Measurements from ENCODE around the gene CCNI.

CCNI gene

GRCh38 chr4:76997532-76997931 is 78.3 kb downstream of the CCNI start:
- Histone ChIP-seq H3K4me2 (ENCODE audit: low read depth, low read length) (no peak overlapping the region), H3K9me2 (replicated peaks; ENCODE audit: insufficient read depth, low read length) (no peaks in the 10 kb centered on the region), H3K36me3 (replicated peaks; ENCODE audit: insufficient read depth, low read length) (no peaks in the 10 kb centered on the region), H3K9me3 (replicated peaks; ENCODE audit: insufficient read depth, low read length) (no peaks in the 10 kb centered on the region), H3F3A (ENCODE audit: insufficient read depth, low read length) (peaks cover 10% of the 10 kb centered on the region), H3K27me3 (replicated peaks; ENCODE audit: insufficient read depth, low read length) (no peaks in the 10 kb centered on the region), H2AFZ (ENCODE audit: low read length) (no peak overlapping the region), H3K79me2 (ENCODE audit: low read length) (peaks cover 10% of the 10 kb centered on the region), H3K4me3 (ENCODE audit: low read length) (no peak overlapping the region), H3K4me1 (ENCODE audit: low read length) (peaks cover 27% of the 10 kb centered on the region), H3K9ac (ENCODE audit: low read length) (no peak overlapping the region), H3K27ac (ENCODE audit: low read length) (no peak overlapping the region), H4K20me1 (ENCODE audit: insufficient read depth, low read length) (no peaks in the 10 kb centered on the region)
- no peak for TF ChIP-seq EZH2phosphoT487 (IDR thresholded peaks at IDR 0.05; ENCODE audit: low read length)
- no peak for TF ChIP-seq CTCF (IDR thresholded peaks at IDR 0.05; ENCODE audit: low read length)
- no peak for TF ChIP-seq EZH2 (optimal IDR thresholded peaks at IDR 0.05; ENCODE audit: low read depth, low read length)
- DNase-seq = no peak

All from MM.1S (cell line).